GM23338 (cell line): ENCODE measurements around the gene GPR35. TPM values are rescaled to one million over a fixed set of nuclear protein-coding genes. Genes with fewer than 3 reads are reported as not detected.

Experiments used
- ATAC-seq: fragments of 200-7000 bp; cut with Tn5 transposase; 3 replicates; pipeline ENCODE4 v1.9.1; 2020
- DNase-seq: peaks from one replicate; pipeline ENCODE4 v3.0.0-alpha.2; 2015; ENCODE audit warnings: low spot score
- H2AFZ ChIP-seq: fragments of 200-600 bp; sonication (generic); 2 replicates; pipeline ENCODE4 v1.8.0; 2016; ENCODE audit warnings: antibody characterized with exemption, mild to moderate bottlenecking, moderate library complexity
- H3F3A ChIP-seq: fragments of 200-600 bp; sonication (generic); replicated peaks from 2 replicates; pipeline ENCODE4 v1.8.0; 2017; ENCODE audit warnings: antibody characterized with exemption, mixed run types, low read depth
- H3K27ac ChIP-seq: fragments of 200-600 bp; sonication (generic); 2 replicates; pipeline ENCODE4 v1.6.1; 2016; ENCODE audit warnings: low read depth
- H3K27me3 ChIP-seq: fragments of 200-600 bp; sonication (generic); 2 replicates; pipeline ENCODE4 v1.8.0; 2016; ENCODE audit warnings: mild to moderate bottlenecking, mixed run types, moderate library complexity; ENCODE audit not compliant: insufficient read depth
- H3K36me3 ChIP-seq: fragments of 200-600 bp; sonication (generic); 2 replicates; pipeline ENCODE4 v1.8.0; 2016; ENCODE audit warnings: mild to moderate bottlenecking; ENCODE audit not compliant: insufficient read depth
- H3K4me1 ChIP-seq: fragments of 200-600 bp; sonication (generic); 2 replicates; pipeline ENCODE4 v1.8.0; 2016; ENCODE audit warnings: mild to moderate bottlenecking, moderate library complexity; ENCODE audit not compliant: insufficient read depth
- H3K4me2 ChIP-seq: fragments of 200-600 bp; sonication (generic); 2 replicates; pipeline ENCODE4 v1.7.1; 2017; ENCODE audit warnings: mixed run types
- H3K4me3 ChIP-seq: fragments of 200-600 bp; sonication (generic); 2 replicates; pipeline ENCODE4 v1.6.1; 2016; ENCODE audit warnings: mixed run types
- H3K79me2 ChIP-seq: fragments of 200-600 bp; sonication (generic); replicated peaks from 2 replicates; pipeline ENCODE4 v1.8.0; 2017; ENCODE audit warnings: mild to moderate bottlenecking; ENCODE audit not compliant: insufficient read depth
- H3K9me2 ChIP-seq: fragments of 200-600 bp; sonication (generic); 2 replicates; pipeline ENCODE4 v1.8.0; 2017; ENCODE audit not compliant: insufficient read depth
- H4K20me1 ChIP-seq: fragments of 200-600 bp; sonication (generic); replicated peaks from 2 replicates; pipeline ENCODE4 v1.8.0; 2017; ENCODE audit warnings: mild to moderate bottlenecking; ENCODE audit not compliant: insufficient read depth
- H3K27ac Mint-ChIP-seq: 2 replicates; pipeline ENCODE4 v1.8.0; 2020; ENCODE audit warnings: inconsistent platforms, mild to moderate bottlenecking, moderate library complexity, mixed read lengths
- H3K27me3 Mint-ChIP-seq: 3 replicates; pipeline ENCODE4 v1.8.0; 2022; ENCODE audit warnings: low read depth, mild to moderate bottlenecking, moderate library complexity, mixed read lengths, inconsistent platforms; ENCODE audit not compliant: insufficient read depth, poor library complexity
- H3K36me3 Mint-ChIP-seq: 3 replicates; pipeline ENCODE4 v1.8.0; 2021; ENCODE audit warnings: low read depth, mild to moderate bottlenecking, inconsistent platforms, moderate library complexity, mixed read lengths
- H3K4me1 Mint-ChIP-seq: 3 replicates; pipeline ENCODE4 v1.8.0; 2020; ENCODE audit warnings: mild to moderate bottlenecking, inconsistent platforms, mixed read lengths
- H3K4me3 Mint-ChIP-seq: 3 replicates; pipeline ENCODE4 v1.8.0; 2021; ENCODE audit warnings: moderate library complexity, mild to moderate bottlenecking, inconsistent platforms, mixed read lengths
- H3K9me3 Mint-ChIP-seq: 3 replicates; pipeline ENCODE4 v1.8.0; 2020; ENCODE audit warnings: moderate library complexity, mild to moderate bottlenecking, inconsistent platforms, mixed read lengths
- CREB1 ChIP-seq: fragments of 250-450 bp; sonication (Bioruptor Pico); IDR thresholded peaks from 2 replicates; pipeline ENCODE4 v1.5.0; 2020; ENCODE audit warnings: low read depth, mild to moderate bottlenecking, moderate library complexity
- EZH2 ChIP-seq: fragments of 200-600 bp; sonication (generic); IDR thresholded peaks from one replicate; pipeline ENCODE4 v1.8.0; 2017; ENCODE audit warnings: antibody characterized with exemption, mild to moderate bottlenecking, low read depth; ENCODE audit not compliant: unreplicated experiment
- EZH2phosphoT487 ChIP-seq: fragments of 200-600 bp; sonication (generic); IDR thresholded peaks from one replicate; pipeline ENCODE4 v1.8.1; 2018; ENCODE audit warnings: antibody characterized with exemption; ENCODE audit not compliant: unreplicated experiment
- JUNB ChIP-seq: IDR thresholded peaks from one replicate; pipeline ENCODE4 v1.6.1; 2016; ENCODE audit warnings: antibody characterized with exemption; ENCODE audit not compliant: unreplicated experiment
- NANOG ChIP-seq: IDR thresholded peaks from 2 replicates; pipeline ENCODE4 v1.6.1; 2016; ENCODE audit warnings: antibody characterized with exemption, borderline replicate concordance
- POLR2AphosphoS5 ChIP-seq: IDR thresholded peaks from 2 replicates; pipeline ENCODE4 v1.6.1; 2016; ENCODE audit warnings: antibody characterized with exemption, low read depth
- STAT1 ChIP-seq: IDR thresholded peaks from one replicate; pipeline ENCODE4 v1.6.1; 2016; ENCODE audit warnings: antibody characterized with exemption; ENCODE audit not compliant: unreplicated experiment
- ZNF114 ChIP-seq: fragments of 250-450 bp; sonication (Bioruptor Pico); IDR thresholded peaks from 2 replicates; pipeline ENCODE4 v1.5.0; 2020; ENCODE audit warnings: mild to moderate bottlenecking, moderate library complexity
- ZNF331 ChIP-seq: fragments of 250-450 bp; sonication (Bioruptor Pico); IDR thresholded peaks from 2 replicates; pipeline ENCODE4 v1.5.0; 2020; ENCODE audit warnings: low read depth, mild to moderate bottlenecking, moderate library complexity
- polyA plus RNA-seq: library from polyadenylated mRNA; unstranded; fragments of >200 nt; fragmentation: Nextera tagmentation; extraction: Ambion mirVana; gene quantifications from 2 replicates; pipeline ENCODE4 v1.2.1, GENCODE V29; 2016
- total RNA-seq: library from RNA; depleted of rRNA; stranded (reverse); fragments of >200 nt; shearing (Covaris generic); gene quantifications from 2 replicates; pipeline ENCODE4 v1.2.3, GENCODE V29; 2014
- TF ChIP-seq, protein P1 (sequence below): IDR thresholded peaks from one replicate; pipeline ENCODE4 v1.6.1; 2018; ENCODE audit warnings: antibody characterized with exemption; ENCODE audit not compliant: unreplicated experiment
- TF ChIP-seq, protein P2 (sequence below), 2 experiments: fragments of 200-600 bp in 1 of 2; sonication (generic) in 1 of 2; conservative IDR thresholded peaks; 2 replicates each; pipeline versions ENCODE4 v1.5.1 to v1.6.1; 2016 to 2017; ENCODE audit warnings: antibody characterized with exemption in 2 of 2, low read depth in 2 of 2, mild to moderate bottlenecking in 2 of 2, moderate library complexity in 1 of 2
- TF ChIP-seq, protein P3 (sequence below): IDR thresholded peaks from 2 replicates; pipeline ENCODE4 v1.6.1; 2016; ENCODE audit warnings: antibody characterized with exemption

The GPR35 gene
- total and polyA plus RNA-seq, 2 experiments from 2014 or later, result not detected

GRCh38 chr2:240623531-240624010, 1.7 kb upstream of the GPR35 start (continued):
- TF ChIP-seq POLR2AphosphoS5 (no peak), EZH2phosphoT487 (no peak), EZH2 (no peak), NANOG (no peak), JUNB (no peak), STAT1 (no peak), CREB1 (CRISPR knock-in tag) (no peak), ZNF331 (CRISPR knock-in tag) (no peak)
- TF ChIP-seq, protein P1, sequence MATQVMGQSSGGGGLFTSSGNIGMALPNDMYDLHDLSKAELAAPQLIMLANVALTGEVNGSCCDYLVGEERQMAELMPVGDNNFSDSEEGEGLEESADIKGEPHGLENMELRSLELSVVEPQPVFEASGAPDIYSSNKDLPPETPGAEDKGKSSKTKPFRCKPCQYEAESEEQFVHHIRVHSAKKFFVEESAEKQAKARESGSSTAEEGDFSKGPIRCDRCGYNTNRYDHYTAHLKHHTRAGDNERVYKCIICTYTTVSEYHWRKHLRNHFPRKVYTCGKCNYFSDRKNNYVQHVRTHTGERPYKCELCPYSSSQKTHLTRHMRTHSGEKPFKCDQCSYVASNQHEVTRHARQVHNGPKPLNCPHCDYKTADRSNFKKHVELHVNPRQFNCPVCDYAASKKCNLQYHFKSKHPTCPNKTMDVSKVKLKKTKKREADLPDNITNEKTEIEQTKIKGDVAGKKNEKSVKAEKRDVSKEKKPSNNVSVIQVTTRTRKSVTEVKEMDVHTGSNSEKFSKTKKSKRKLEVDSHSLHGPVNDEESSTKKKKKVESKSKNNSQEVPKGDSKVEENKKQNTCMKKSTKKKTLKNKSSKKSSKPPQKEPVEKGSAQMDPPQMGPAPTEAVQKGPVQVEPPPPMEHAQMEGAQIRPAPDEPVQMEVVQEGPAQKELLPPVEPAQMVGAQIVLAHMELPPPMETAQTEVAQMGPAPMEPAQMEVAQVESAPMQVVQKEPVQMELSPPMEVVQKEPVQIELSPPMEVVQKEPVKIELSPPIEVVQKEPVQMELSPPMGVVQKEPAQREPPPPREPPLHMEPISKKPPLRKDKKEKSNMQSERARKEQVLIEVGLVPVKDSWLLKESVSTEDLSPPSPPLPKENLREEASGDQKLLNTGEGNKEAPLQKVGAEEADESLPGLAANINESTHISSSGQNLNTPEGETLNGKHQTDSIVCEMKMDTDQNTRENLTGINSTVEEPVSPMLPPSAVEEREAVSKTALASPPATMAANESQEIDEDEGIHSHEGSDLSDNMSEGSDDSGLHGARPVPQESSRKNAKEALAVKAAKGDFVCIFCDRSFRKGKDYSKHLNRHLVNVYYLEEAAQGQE, result no peak
- TF ChIP-seq, protein P2, sequence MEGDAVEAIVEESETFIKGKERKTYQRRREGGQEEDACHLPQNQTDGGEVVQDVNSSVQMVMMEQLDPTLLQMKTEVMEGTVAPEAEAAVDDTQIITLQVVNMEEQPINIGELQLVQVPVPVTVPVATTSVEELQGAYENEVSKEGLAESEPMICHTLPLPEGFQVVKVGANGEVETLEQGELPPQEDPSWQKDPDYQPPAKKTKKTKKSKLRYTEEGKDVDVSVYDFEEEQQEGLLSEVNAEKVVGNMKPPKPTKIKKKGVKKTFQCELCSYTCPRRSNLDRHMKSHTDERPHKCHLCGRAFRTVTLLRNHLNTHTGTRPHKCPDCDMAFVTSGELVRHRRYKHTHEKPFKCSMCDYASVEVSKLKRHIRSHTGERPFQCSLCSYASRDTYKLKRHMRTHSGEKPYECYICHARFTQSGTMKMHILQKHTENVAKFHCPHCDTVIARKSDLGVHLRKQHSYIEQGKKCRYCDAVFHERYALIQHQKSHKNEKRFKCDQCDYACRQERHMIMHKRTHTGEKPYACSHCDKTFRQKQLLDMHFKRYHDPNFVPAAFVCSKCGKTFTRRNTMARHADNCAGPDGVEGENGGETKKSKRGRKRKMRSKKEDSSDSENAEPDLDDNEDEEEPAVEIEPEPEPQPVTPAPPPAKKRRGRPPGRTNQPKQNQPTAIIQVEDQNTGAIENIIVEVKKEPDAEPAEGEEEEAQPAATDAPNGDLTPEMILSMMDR (conservative IDR thresholded peaks at IDR 0.05; ENCODE audit: low read depth in 2 of 2), result no peak

GRCh38 chr2:240624011-240624949, 1.0 kb upstream of the GPR35 start:
- DNase-seq, result no peak
- no peaks in the 10 kb centered on the region for H3K9me2 ChIP-seq
- Mint-ChIP-seq H3K9me3 (peaks cover 4% of the 10 kb centered on the region; the same call in 2 of the 3 replicates), H3K4me3 (no peak overlapping the region), H3K36me3 (no peaks in the 10 kb centered on the region), H3K4me1 (peaks cover 10% of the 10 kb centered on the region; the same call in 2 of the 3 replicates), H3K27ac (no peak overlapping the region), H3K27me3 (peaks cover 9% of the 10 kb centered on the region)
- no peak overlapping the region for H3K4me3 ChIP-seq
- H3F3A ChIP-seq, result no peaks in the 10 kb centered on the region
- H3K27ac ChIP-seq, result no peak overlapping the region
- no peaks in the 10 kb centered on the region for H3K79me2 ChIP-seq
- no peaks in the 10 kb centered on the region for H3K4me1 ChIP-seq
- H4K20me1 ChIP-seq, result no peaks in the 10 kb centered on the region
- no peak overlapping the region for H2AFZ ChIP-seq
- no peak overlapping the region for H3K4me2 ChIP-seq
- H3K27me3 ChIP-seq, result no peaks in the 10 kb centered on the region
- ATAC-seq, result no peak
- no peaks in the 10 kb centered on the region for H3K36me3 ChIP-seq
- no peak for TF ChIP-seq CREB1 (CRISPR knock-in tag)
- TF ChIP-seq NANOG, result no peak
- no peak for TF ChIP-seq EZH2phosphoT487
- TF ChIP-seq STAT1, result no peak
- TF ChIP-seq, protein P2 (conservative IDR thresholded peaks at IDR 0.05; ENCODE audit: low read depth in 2 of 2), result no peak
- TF ChIP-seq, protein P3, sequence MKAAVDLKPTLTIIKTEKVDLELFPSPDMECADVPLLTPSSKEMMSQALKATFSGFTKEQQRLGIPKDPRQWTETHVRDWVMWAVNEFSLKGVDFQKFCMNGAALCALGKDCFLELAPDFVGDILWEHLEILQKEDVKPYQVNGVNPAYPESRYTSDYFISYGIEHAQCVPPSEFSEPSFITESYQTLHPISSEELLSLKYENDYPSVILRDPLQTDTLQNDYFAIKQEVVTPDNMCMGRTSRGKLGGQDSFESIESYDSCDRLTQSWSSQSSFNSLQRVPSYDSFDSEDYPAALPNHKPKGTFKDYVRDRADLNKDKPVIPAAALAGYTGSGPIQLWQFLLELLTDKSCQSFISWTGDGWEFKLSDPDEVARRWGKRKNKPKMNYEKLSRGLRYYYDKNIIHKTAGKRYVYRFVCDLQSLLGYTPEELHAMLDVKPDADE, result no peak
- no peak for TF ChIP-seq ZNF114 (CRISPR knock-in tag)
